Measurements from ENCODE around the gene SLC36A2.

DNA sequence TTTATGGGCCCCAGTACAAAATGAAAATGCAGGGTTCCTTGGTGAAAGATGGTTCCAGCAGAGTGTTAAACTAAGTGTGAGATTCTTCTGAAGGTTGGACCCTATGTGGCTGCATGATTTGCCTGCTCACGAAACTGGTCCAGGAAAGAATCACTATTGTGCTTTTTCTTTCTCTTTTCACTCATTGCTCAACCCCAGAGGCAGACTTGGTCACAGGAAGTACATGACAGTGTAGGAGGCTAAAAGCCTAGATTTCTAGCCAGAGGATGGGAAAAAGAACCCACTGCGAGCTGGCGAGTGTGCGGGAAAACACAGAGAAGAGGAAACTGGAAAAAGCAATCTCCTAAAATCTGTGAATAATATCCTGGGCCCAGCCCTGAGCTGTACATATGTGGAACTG lies 18.6 kb downstream of the SLC36A2 start:
- TF ChIP-seq, protein P1, sequence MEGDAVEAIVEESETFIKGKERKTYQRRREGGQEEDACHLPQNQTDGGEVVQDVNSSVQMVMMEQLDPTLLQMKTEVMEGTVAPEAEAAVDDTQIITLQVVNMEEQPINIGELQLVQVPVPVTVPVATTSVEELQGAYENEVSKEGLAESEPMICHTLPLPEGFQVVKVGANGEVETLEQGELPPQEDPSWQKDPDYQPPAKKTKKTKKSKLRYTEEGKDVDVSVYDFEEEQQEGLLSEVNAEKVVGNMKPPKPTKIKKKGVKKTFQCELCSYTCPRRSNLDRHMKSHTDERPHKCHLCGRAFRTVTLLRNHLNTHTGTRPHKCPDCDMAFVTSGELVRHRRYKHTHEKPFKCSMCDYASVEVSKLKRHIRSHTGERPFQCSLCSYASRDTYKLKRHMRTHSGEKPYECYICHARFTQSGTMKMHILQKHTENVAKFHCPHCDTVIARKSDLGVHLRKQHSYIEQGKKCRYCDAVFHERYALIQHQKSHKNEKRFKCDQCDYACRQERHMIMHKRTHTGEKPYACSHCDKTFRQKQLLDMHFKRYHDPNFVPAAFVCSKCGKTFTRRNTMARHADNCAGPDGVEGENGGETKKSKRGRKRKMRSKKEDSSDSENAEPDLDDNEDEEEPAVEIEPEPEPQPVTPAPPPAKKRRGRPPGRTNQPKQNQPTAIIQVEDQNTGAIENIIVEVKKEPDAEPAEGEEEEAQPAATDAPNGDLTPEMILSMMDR (conservative IDR thresholded peaks at IDR 0.05; ENCODE audit: low read depth, low read length), result no peak
- TF ChIP-seq EZH2 (IDR thresholded peaks at IDR 0.05; ENCODE audit: borderline replicate concordance, low read depth, low read length, poor library complexity, severe bottlenecking), result no peak

Measured in A673 (cell line).